Metanephros (tissue), 2 donors: ENCODE measurements around the gene IGFBP7. TPM values are rescaled to one million over a fixed set of nuclear protein-coding genes. Genes with fewer than 3 reads are reported as not detected.

Experiments used
- small RNA-seq: library from RNA; depleted of rRNA; stranded (forward); fragments of <200 nt; gene quantifications from one replicate; pipeline ENCODE3, GENCODE V24; 2014; ENCODE audit warnings: low replicate concordance
- total RNA-seq: library from RNA; depleted of rRNA; stranded (reverse); fragments of >200 nt; gene quantifications from one replicate; pipeline ENCODE4 v1.2.3, GENCODE V29; 2014

The IGFBP7 gene, protein sequence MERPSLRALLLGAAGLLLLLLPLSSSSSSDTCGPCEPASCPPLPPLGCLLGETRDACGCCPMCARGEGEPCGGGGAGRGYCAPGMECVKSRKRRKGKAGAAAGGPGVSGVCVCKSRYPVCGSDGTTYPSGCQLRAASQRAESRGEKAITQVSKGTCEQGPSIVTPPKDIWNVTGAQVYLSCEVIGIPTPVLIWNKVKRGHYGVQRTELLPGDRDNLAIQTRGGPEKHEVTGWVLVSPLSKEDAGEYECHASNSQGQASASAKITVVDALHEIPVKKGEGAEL
- total RNA-seq: 675 TPM

DNA sequence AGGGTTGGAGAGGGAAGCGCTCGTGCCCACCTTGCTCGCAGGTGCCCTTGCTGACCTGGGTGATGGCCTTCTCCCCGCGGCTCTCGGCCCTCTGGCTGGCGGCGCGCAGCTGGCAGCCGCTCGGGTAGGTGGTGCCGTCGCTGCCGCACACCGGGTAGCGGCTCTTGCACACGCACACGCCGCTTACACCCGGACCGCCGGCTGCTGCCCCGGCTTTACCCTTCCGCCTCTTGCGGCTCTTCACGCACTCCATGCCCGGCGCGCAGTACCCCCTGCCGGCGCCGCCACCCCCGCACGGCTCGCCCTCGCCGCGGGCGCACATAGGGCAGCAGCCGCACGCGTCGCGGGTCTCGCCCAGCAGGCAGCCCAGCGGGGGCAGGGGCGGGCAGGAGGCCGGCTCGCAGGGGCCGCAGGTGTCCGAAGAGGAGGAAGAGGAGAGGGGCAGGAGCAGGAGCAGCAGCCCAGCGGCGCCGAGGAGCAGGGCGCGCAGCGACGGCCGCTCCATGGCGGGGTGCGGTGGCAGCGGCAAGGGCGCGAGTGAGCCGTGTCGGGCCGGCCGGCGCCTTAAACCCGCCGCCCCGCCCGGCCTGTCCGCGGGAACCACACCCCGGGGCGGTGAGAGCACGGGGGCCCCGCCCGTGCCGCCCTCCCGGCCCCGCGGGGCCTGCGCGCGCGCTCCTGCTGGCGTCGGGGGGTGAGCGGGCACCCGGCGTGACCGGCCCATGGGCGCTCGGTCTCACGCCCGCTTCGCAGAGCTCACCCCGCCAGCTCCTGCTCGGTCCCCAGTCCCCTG, at the start of gene IGFBP7:
TSS of gene IGFBP7 (minus strand) at position 539 of the 793 bp plus-strand sequence. CDS start at position 505, 34 bp downstream.

Small RNA genes lying within 50 kb of the gene (small RNA-seq; reads per million reads assigned to genes)
- gene RNU6-998P: not detected

Other genes starting within 250 kb of the IGFBP7 start
- gene REST, start 202.5 kb downstream of the IGFBP7 start, total RNA-seq: 68.0 TPM
- gene NOA1, start 132.8 kb downstream of the IGFBP7 start, total RNA-seq: 22.0 TPM
- gene POLR2B, start 131.5 kb downstream of the IGFBP7 start, total RNA-seq: 90.4 TPM